Calu3 (cell line): Measurements from ENCODE around the gene CCDC6. TPM values are rescaled to one million over a fixed set of nuclear protein-coding genes. Genes with fewer than 3 reads are reported as not detected.

Source experiments
- BruUV-seq: library from RNA; stranded (reverse); fragments of 400-500 nt; replicated peaks from 2 replicates; lab custom pipeline; 2021; lab: Mats Ljungman, UMichigan
- CTCF ChIA-PET: fragments of 300-600 bp; sonication (Branson Sonifier 250); formaldehyde crosslinking; loops from one replicate; lab custom pipeline; 2022; ENCODE audit warnings: antibody characterized with exemption; lab: Charles Lee
- DNase-seq: peaks from one replicate; pipeline ENCODE4 v3.0.0; 2022
- H3K27ac Mint-ChIP-seq: one replicate; pipeline ENCODE4 v1.8.0; 2022; ENCODE audit warnings: mixed read lengths; ENCODE audit not compliant: unreplicated experiment
- H3K27me3 Mint-ChIP-seq: one replicate; pipeline ENCODE4 v1.8.0; 2022; ENCODE audit warnings: mixed read lengths; ENCODE audit not compliant: unreplicated experiment
- H3K36me3 Mint-ChIP-seq: one replicate; pipeline ENCODE4 v1.8.0; 2022; ENCODE audit warnings: mild to moderate bottlenecking, moderate library complexity, mixed read lengths; ENCODE audit not compliant: insufficient read depth, unreplicated experiment
- H3K4me1 Mint-ChIP-seq: one replicate; pipeline ENCODE4 v1.8.0; 2022; ENCODE audit warnings: mild to moderate bottlenecking, low read depth, mixed read lengths; ENCODE audit not compliant: unreplicated experiment
- H3K4me3 Mint-ChIP-seq: one replicate; pipeline ENCODE4 v1.8.0; 2022; ENCODE audit warnings: mild to moderate bottlenecking, low read depth, moderate library complexity, mixed read lengths; ENCODE audit not compliant: unreplicated experiment
- H3K9me3 Mint-ChIP-seq: one replicate; pipeline ENCODE4 v1.8.0; 2022; ENCODE audit warnings: low read depth, mixed read lengths; ENCODE audit not compliant: unreplicated experiment
- CTCF ChIP-seq: fragments of 200-600 bp; IDR thresholded peaks from one replicate; pipeline ENCODE4 v1.8.0; 2022; ENCODE audit warnings: antibody characterized with exemption; ENCODE audit not compliant: unreplicated experiment
- intact Hi-C: fragments of 100-400 bp; cut with micrococcal nuclease; formaldehyde crosslinking; loops from one replicate; pipeline ENCODE4 v1.10.0; 2022; ENCODE audit not compliant: unreplicated experiment
- total RNA-seq: library from RNA; stranded (reverse); gene quantifications from 2 replicates; pipeline ENCODE4 v1.2.3, GENCODE V29; 2022

CCDC6 gene
- total RNA-seq, 1 experiment from 2014 or later = 115 TPM

GRCh38 chr10:59781511-59781910, 124.8 kb downstream of the CCDC6 start:
- no peaks in the 10 kb centered on the region for H3K4me1 Mint-ChIP-seq
- CTCF ChIA-PET = interaction anchor here (0.6 to 0.8 kb wide), 2 partner anchors 9 to 63 kb away, joined by 3 to 7 read pairs; no protein-coding TSS in a partner anchor
- intact Hi-C loops = no loop called here

GRCh38 chr10:59779756-59780533, 126.4 kb downstream of the CCDC6 start:
- intact Hi-C loops = no loop called here
- CTCF ChIA-PET = interaction anchor here (1.4 kb wide), 1 partner anchor 13 kb away, joined by 6 read pairs; no protein-coding TSS in a partner anchor
- Mint-ChIP-seq H3K36me3 (no peaks in the 10 kb centered on the region), H3K27ac (no peak overlapping the region), H3K4me3 (no peak overlapping the region), H3K27me3 (no peaks in the 10 kb centered on the region), H3K4me1 (no peaks in the 10 kb centered on the region), H3K9me3 (peaks cover 3% of the 10 kb centered on the region)
- no TSS peak for BruUV-seq
- DNase-seq = no peak
- no peak for TF ChIP-seq CTCF

More at GRCh38 chr10:59781511-59781910, 124.8 kb downstream of the CCDC6 start:
- no peaks in the 10 kb centered on the region for H3K27me3 Mint-ChIP-seq
- no peak for TF ChIP-seq CTCF
- no peak for DNase-seq
- no peak overlapping the region for H3K27ac Mint-ChIP-seq
- peaks cover 3% of the 10 kb centered on the region for H3K9me3 Mint-ChIP-seq
- BruUV-seq = no TSS peak
- H3K36me3 Mint-ChIP-seq = no peaks in the 10 kb centered on the region
- H3K4me3 Mint-ChIP-seq = no peak overlapping the region

- TF ChIP-seq CTCF = no peak
- Mint-ChIP-seq H3K27ac (no peak overlapping the region), H3K4me3 (no peak overlapping the region), H3K27me3 (no peaks in the 10 kb centered on the region), H3K9me3 (peaks cover 5% of the 10 kb centered on the region), H3K36me3 (no peaks in the 10 kb centered on the region), H3K4me1 (peaks cover 31% of the 10 kb centered on the region)
- CTCF ChIA-PET = interaction anchor here (0.5 to 0.7 kb wide), 2 partner anchors 105 to 743 kb away, joined by 3 read pairs; no protein-coding TSS in a partner anchor
- no peak for DNase-seq
- intact Hi-C loops = no loop called here
- BruUV-seq = no TSS peak
Observed at GRCh38 chr10:59774451-59774850, 131.9 kb downstream of the CCDC6 start.

- H3K4me1 Mint-ChIP-seq = peaks cover 31% of the 10 kb centered on the region
- H3K36me3 Mint-ChIP-seq = no peaks in the 10 kb centered on the region
- H3K27ac Mint-ChIP-seq = no peak overlapping the region
- CTCF ChIA-PET = no interaction called here
- intact Hi-C loops = no loop called here
- BruUV-seq = no TSS peak
- H3K27me3 Mint-ChIP-seq = no peaks in the 10 kb centered on the region
- peaks cover 5% of the 10 kb centered on the region for H3K9me3 Mint-ChIP-seq
- no peak overlapping the region for H3K4me3 Mint-ChIP-seq
- no peak for DNase-seq
- TF ChIP-seq CTCF = no peak
Observed at GRCh38 chr10:59773088-59773487, 133.3 kb downstream of the CCDC6 start.
